Measurements from ENCODE around the gene GFRAL.

Gene GFRAL

DNA sequence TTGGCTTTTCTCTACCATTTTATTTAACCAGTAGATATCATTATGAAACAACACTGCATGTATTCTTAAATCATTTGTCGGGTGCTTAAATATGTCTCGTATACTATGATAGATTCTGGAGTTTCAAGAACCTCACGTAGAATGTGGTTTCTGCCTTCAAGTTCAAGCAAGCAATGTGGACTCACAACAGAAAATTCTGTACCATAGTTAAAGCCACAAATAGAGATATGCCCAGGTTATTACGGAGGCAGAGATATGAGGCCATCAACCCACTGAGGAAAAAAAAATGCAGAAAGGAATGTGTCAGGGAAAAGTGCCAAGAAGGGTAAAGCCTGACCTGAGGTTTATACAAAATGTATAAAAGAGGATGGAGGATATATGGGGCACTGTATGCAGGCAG lies 109.9 kb downstream of the GFRAL start:
- DNase-seq, result no peak

DNA sequence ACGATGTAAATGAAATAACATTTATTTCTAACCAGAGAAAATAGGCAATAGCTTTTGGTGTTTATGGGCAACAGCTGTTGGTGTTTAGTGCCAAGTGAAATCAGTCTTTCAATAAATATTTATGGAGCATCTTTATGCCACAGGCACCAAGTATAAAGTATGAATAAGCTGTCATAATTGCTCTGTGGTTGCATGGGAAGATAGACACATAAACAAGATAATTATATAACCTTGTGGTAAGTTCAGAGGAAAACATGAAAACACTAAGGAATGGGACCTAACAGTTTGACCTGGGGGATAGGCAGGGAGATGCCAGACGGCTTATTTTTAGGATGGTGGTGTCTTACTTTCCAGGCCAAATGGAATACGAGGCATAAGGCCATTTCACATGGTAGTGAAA lies 110.9 kb downstream of the GFRAL start:
- no peak for DNase-seq

DNA sequence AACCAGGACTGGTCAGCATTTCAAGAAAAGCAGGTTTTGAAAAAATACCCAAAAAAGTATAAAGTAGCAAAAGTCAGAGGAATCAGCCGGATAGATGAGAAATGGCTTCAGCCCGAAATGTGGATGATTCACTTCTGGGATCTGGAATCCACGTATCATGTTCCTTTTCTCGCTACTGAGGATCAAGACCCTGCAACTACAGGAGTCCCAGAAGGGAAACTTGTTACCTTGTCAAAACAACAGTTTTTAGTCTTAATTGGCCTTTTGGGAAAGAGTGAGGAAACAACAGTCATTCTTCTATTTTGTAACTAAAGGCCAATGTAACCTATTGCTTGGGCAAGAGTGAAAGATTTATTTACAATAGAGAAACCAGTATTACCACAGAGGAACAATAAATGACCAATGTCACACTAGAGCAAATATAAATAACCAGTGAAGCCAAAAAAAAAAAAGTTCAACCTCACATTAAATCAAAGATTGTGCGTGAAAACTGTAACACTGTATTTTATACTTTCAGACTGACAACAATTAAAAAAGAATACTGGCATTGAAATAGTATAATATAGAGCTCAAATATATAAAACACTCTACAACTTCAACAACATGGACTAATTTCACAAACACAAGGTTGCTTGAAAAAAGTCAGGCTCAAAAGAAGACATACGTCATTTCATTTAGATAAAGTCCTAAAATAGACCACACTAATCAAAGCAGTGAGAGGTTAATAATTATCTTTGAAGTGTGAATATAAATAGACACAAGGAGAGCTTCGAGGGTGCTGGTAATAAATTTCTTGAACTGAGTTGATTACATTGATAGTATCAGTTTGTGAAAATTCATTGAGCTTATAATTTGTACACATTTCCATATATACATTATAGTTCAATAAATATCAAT lies 116.2 kb downstream of the GFRAL start:
- no peak for DNase-seq

DNA sequence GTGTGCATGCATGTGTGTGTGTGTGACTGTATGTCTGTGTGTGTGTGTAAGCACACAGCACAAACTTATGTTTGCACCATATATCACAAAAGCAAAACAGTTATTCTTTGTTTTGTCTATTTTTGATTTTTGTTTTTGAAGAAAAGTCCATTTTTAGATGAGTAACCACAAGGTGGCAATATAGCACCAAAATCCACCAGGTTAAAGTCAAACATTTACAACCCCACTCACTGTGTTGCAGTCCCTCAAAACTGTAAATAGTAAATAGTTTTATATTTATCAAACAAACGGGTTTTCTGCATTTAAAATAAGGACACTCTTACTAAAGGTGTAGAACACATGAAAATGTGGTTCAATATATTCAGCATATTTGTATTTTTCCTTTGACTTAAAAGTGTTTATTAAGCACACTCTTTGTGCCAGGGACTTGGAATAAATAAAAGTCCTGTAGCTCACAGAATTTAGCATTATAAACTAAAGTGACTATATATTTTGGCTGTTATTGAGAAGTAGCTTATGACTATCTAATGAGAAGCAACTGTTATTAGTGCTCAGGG lies 118.5 kb downstream of the GFRAL start:
- DNase-seq, result no peak

DNA sequence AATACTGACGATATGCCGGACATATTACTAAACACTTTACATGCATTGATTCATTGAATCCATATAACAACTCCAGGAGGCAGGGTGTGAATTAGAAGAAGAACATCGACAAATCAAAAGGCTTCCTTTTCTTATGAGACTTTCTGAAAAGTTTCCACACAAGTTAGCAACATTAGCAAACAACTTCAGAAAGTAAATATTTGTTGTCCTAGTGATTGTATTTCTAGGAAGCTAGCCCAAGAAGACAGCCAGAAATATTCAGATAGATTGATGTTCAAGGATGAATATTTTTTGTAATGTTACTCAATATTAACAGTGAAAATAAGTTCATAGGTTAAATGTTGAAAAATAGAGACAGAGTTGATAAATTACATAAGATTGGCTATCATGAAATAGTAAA lies 120.6 kb downstream of the GFRAL start:
- DNase-seq, result no peak

DNA sequence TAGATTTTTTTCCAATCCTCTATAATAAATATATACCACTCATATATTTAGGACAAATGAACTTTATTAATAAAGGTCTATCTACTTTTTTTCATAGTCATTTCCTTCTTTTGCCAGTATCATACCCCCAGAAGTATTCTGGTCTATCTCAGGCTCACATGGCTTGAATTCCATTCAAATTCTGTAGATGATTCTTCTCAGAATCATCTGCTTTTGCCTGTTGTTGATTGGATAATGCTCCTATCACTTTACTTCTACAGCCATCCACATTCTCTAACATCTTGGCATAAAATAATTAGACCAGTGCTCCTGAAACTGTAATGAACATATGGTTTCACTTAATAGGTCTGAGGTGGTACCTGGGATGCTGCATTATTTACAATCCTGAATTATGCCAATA lies 121.2 kb downstream of the GFRAL start:
- no peak for DNase-seq

DNA sequence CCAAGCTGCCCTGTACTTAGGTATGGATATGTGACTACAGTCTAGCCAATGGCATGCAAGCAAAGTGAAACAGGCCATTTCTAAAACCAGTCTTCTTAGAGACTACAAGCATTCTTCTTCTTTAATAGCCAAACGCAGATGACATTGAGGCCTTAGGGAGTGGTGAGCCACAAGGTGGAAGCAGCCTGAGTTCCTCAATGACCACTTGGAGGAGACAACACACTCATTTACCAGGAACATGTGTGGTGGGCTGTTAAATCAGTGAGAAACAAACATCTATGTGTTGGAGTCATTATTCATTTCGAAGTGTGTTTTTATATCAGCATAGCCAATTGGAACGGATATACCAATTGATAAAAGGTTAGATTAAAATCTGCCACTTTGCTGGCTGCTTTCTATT lies 122.0 kb downstream of the GFRAL start:
- no peak for DNase-seq

DNA sequence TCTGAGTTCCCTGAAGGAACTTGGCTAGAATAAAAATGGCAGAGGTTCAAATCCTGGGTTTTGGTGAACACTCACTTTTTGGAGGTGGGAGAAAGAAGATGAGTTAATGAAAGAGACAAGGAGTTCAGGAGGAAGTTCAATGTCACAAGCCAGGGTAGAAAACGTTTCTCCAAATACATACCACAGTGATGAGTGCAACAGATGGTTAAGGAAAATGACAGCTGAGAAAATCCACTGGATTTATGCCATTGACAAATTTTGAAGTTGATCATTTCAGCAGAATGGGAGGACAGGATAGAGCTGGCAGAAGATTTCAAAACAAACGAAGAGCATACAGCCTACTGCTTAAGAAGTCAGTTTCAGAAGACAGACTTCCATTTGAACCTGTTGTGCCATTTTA lies 122.7 kb downstream of the GFRAL start:
- no peak for DNase-seq

Data from CD4-positive, alpha-beta T cell treated with Interleukin-6 for 4 hours (primary cell).